HepG2 (cell line): ENCODE measurements around the gene SLC2A11. TPM values are rescaled to one million over a fixed set of nuclear protein-coding genes. Genes with fewer than 3 reads are reported as not detected.

ENCODE experiments used
- CREM ChIP-seq, 2 experiments: sonication (generic) in 1 of 2; formaldehyde crosslinking in 1 of 2; IDR thresholded peaks; 2 replicates each; pipeline versions ENCODE4 v1.4.0 to v1.6.1; 2016 to 2020; ENCODE audit warnings: antibody characterized with exemption in 1 of 2, mild to moderate bottlenecking in 1 of 2, missing genetic modification reagents in 1 of 2
- FOXJ3 ChIP-seq: sonication (generic); formaldehyde crosslinking; IDR thresholded peaks from 2 replicates; pipeline ENCODE4 v1.4.0; 2020; ENCODE audit warnings: missing genetic modification reagents, mild to moderate bottlenecking, borderline replicate concordance
- GZF1 ChIP-seq: sonication (generic); formaldehyde crosslinking; IDR thresholded peaks from 2 replicates; pipeline ENCODE4 v1.5.1; 2020; ENCODE audit warnings: mild to moderate bottlenecking, missing genetic modification reagents
- MAZ ChIP-seq, 2 experiments: sonication (generic) in 1 of 2; formaldehyde crosslinking in 1 of 2; IDR thresholded peaks; 2 replicates each; pipeline versions ENCODE4 v1.5.0 to v1.6.1; 2012 to 2020; ENCODE audit warnings: low read depth in 2 of 2, mild to moderate bottlenecking in 2 of 2, borderline replicate concordance in 1 of 2, improper control_type of control experiment in 1 of 2, low read length in 1 of 2, missing genetic modification reagents in 1 of 2, moderate library complexity in 1 of 2
- NBN ChIP-seq: fragments of 450-650 bp; conservative IDR thresholded peaks from 2 replicates; pipeline ENCODE4 v1.6.1; 2017
- PAWR ChIP-seq: sonication (generic); formaldehyde crosslinking; IDR thresholded peaks from 2 replicates; pipeline ENCODE4 v1.4.0; 2020; ENCODE audit warnings: missing genetic modification reagents, mild to moderate bottlenecking, borderline replicate concordance
- SCMH1 ChIP-seq: sonication (generic); formaldehyde crosslinking; IDR thresholded peaks from 2 replicates; pipeline ENCODE4 v1.9.0; 2021; ENCODE audit warnings: missing genetic modification reagents, mild to moderate bottlenecking, borderline replicate concordance
- SNAPC4 ChIP-seq: sonication (generic); formaldehyde crosslinking; IDR thresholded peaks from 2 replicates; pipeline ENCODE4 v1.4.0; 2020; ENCODE audit warnings: mild to moderate bottlenecking, missing genetic modification reagents
- STAT5B ChIP-seq: sonication (generic); formaldehyde crosslinking; IDR thresholded peaks from 2 replicates; pipeline ENCODE4 v1.4.0; 2020; ENCODE audit warnings: missing genetic modification reagents
- TAF1 ChIP-seq: sonication (generic); formaldehyde crosslinking; IDR thresholded peaks from 2 replicates; pipeline ENCODE4 v1.4.0; 2020; ENCODE audit warnings: missing genetic modification reagents
- ZNF326 ChIP-seq: sonication (generic); formaldehyde crosslinking; IDR thresholded peaks from 2 replicates; pipeline ENCODE4 v1.4.0; 2020; ENCODE audit warnings: missing genetic modification reagents, borderline replicate concordance
- ZNF609 ChIP-seq: sonication (generic); formaldehyde crosslinking; IDR thresholded peaks from 2 replicates; pipeline ENCODE4 v1.4.0; 2020; ENCODE audit warnings: mild to moderate bottlenecking, missing genetic modification reagents, borderline replicate concordance
- ZNF619 ChIP-seq: sonication (generic); formaldehyde crosslinking; IDR thresholded peaks from 2 replicates; pipeline ENCODE4 v1.4.0; 2020; ENCODE audit warnings: mild to moderate bottlenecking, missing genetic modification reagents
- ZNF775 ChIP-seq: sonication (generic); formaldehyde crosslinking; IDR thresholded peaks from 2 replicates; pipeline ENCODE4 v1.4.0; 2020; ENCODE audit warnings: missing genetic modification reagents, mild to moderate bottlenecking, moderate library complexity, borderline replicate concordance
- polyA plus RNA-seq, 8 experiments: library from polyadenylated mRNA; depleted of rRNA in 3 of 8; stranded (reverse) in 7 of 8; unstranded in 1 of 8; fragments of >200 nt; fragmentation: Illumina TruSeq in 4 of 8; extraction: Trizol in 4 of 8; gene quantifications; 2 replicates each; pipeline versions ENCODE4 v1.2.1 to v1.2.3, GENCODE V29; 2011 to 2016; ENCODE audit warnings: low read depth in 4 of 8, missing spikeins in 1 of 8, mixed read lengths in 1 of 8; ENCODE audit not compliant: insufficient read depth in 1 of 8
- total RNA-seq, 5 experiments: library from RNA; depleted of rRNA; stranded (reverse); fragments of >200 nt; fragmentation: Illumina TruSeq; extraction: Trizol; gene quantifications; 2 replicates each; pipeline ENCODE4 v1.2.3, GENCODE V29; 2016; ENCODE audit warnings: low read depth in 1 of 5

SLC2A11 gene
- total and polyA plus RNA-seq, 2 of the 13 experiments (the other 11 are each of a cell fraction or from before 2014, with no cell fraction given), result 15.2 to 15.4 TPM

GRCh38 chr22:23893945-23894709, 36.5 kb downstream of the SLC2A11 start, which contains the start of gene MIF (continued):
- TF ChIP-seq CREM (IDR thresholded peaks at IDR 0.05) (no peak; the same call in 1 of the 2 replicates), CREM (CRISPR knock-in tag; IDR thresholded peaks at IDR 0.05) (no peak), ZNF609 (CRISPR knock-in tag) (peak; percentile 67; the same call in 1 of the 2 replicates), GZF1 (CRISPR knock-in tag) (no peak), PAWR (CRISPR knock-in tag) (no peak), ZNF775 (0 out of 2 replicates have a peak, but pooled peaks have one; percentile 16), MAZ (IDR thresholded peaks at IDR 0.05; ENCODE audit: borderline replicate concordance, low read depth, low read length) (no peak; the same call in 1 of the 2 replicates), MAZ (CRISPR knock-in tag; IDR thresholded peaks at IDR 0.05; ENCODE audit: low read depth) (no peak; the same call in 1 of the 2 replicates), STAT5B (no peak), SNAPC4 (CRISPR knock-in tag) (no peak), FOXJ3 (CRISPR knock-in tag) (no peak), ZNF619 (CRISPR knock-in tag) (peak; percentile 53; the same call in 1 of the 2 replicates), NBN (no peak), ZNF326 (CRISPR knock-in tag) (0 out of 2 replicates have a peak, but pooled peaks have one; percentile 37), TAF1 (CRISPR knock-in tag) (peak; percentile 78), SCMH1 (CRISPR knock-in tag) (no peak)
